ENCODE data around the gene ZCCHC17.

DNA sequence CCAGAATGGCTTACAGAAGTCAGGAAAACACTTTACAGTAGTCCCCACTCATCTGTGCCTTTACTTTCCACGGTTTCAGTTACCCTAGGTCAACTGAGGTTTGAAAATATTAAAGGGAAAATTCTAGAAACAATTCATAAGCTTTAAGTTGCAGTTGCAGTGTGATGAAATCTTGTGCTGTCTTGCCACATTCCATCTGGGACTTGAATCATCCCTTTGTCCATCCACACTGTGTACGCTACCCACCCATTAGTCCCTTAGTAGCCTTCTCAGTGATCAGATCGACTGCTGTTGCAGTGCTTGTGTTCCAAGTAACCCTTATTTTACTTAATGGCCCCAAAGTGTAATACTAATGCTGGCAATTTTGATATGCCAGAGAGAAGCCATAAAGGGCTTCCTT, 30.5 kb downstream of the ZCCHC17 start:
- TF ChIP-seq, protein P1, sequence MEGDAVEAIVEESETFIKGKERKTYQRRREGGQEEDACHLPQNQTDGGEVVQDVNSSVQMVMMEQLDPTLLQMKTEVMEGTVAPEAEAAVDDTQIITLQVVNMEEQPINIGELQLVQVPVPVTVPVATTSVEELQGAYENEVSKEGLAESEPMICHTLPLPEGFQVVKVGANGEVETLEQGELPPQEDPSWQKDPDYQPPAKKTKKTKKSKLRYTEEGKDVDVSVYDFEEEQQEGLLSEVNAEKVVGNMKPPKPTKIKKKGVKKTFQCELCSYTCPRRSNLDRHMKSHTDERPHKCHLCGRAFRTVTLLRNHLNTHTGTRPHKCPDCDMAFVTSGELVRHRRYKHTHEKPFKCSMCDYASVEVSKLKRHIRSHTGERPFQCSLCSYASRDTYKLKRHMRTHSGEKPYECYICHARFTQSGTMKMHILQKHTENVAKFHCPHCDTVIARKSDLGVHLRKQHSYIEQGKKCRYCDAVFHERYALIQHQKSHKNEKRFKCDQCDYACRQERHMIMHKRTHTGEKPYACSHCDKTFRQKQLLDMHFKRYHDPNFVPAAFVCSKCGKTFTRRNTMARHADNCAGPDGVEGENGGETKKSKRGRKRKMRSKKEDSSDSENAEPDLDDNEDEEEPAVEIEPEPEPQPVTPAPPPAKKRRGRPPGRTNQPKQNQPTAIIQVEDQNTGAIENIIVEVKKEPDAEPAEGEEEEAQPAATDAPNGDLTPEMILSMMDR (IDR thresholded peaks at IDR 0.05; ENCODE audit: extremely low read depth in 1 of 2, insufficient read depth in 1 of 2, low read depth in 1 of 2, low read length in 2 of 2) = no peak
- TF ChIP-seq POLR2A (IDR thresholded peaks at IDR 0.05; ENCODE audit: low read depth, low read length) (no peak), POLR2AphosphoS5 (IDR thresholded peaks at IDR 0.05; ENCODE audit: insufficient read depth, low read depth, low read length) (no peak), GATA2 (IDR thresholded peaks at IDR 0.05; ENCODE audit: insufficient read depth, insufficient read length, low read depth, low read length) (no peak), FOS (IDR thresholded peaks at IDR 0.05; ENCODE audit: borderline replicate concordance, insufficient read depth, low read length) (no peak), EZH2 (IDR thresholded peaks at IDR 0.05; ENCODE audit: borderline replicate concordance, low read depth, low read length, severe bottlenecking) (no peak), MYC (IDR thresholded peaks at IDR 0.05; ENCODE audit: low read depth, low read length) (no peak)

All from endothelial cell of umbilical vein (primary cell).